Ovary (tissue), 3 donors: ENCODE measurements around the gene CPD.

ENCODE experiments used
- CTCF ChIP-seq, 3 donors: fragments of 450-650 bp in 2 of 3; fragments of 200-600 bp in 1 of 3; IDR thresholded peaks; one replicate each; pipeline versions ENCODE4 v1.5.1 to v1.8.0; 2016 to 2022; ENCODE audit warnings: antibody characterized with exemption in 3 of 3, mild to moderate bottlenecking in 1 of 3
- EP300 ChIP-seq: sonication (generic); formaldehyde crosslinking; IDR thresholded peaks from one replicate; pipeline ENCODE4 v1.6.1; 2017; ENCODE audit warnings: antibody characterized with exemption
- POLR2A ChIP-seq: fragments of 450-650 bp; IDR thresholded peaks from one replicate; pipeline ENCODE4 v1.6.1; 2017; ENCODE audit warnings: antibody characterized with exemption, mild to moderate bottlenecking, moderate library complexity
- donor health status: DM: no; HTN: no; CAD: no.

- no peak for TF ChIP-seq EP300
- no peak for TF ChIP-seq CTCF (IDR thresholded peaks at IDR 0.05)
- no peak for TF ChIP-seq POLR2A
Observed at GRCh38 chr17:30333503-30334360, 45.0 kb upstream of the CPD start, which contains the start of gene TMIGD1.
